CD4-positive, alpha-beta memory T cell (primary cell): Measurements from ENCODE around the gene TMEM154. TPM values are rescaled to one million over a fixed set of nuclear protein-coding genes. Genes with fewer than 3 reads are reported as not detected.
A peak's percentile ranks its signal among the peaks of the same experiment; 100 is the strongest.

ENCODE experiments used
- CTCF ChIA-PET: fragments of 350-600 bp; sonication (Branson Sonifier 250); formaldehyde crosslinking; loops from one replicate; lab custom pipeline; 2021; ENCODE audit warnings: inconsistent platforms; ENCODE audit not compliant: partially characterized antibody; lab: Charles Lee
- POLR2A ChIA-PET: fragments of 350-600 bp; sonication (Branson Sonifier 250); formaldehyde crosslinking; loops from one replicate; lab custom pipeline; 2021; ENCODE audit not compliant: partially characterized antibody; lab: Charles Lee
- DNase-seq, 5 donors: peaks; one replicate each; pipeline versions ENCODE4 v3.0.0 to v3.0.0-alpha.2; 2020 to 2022; ENCODE audit warnings: mixed read lengths in 1 of 5
- H3K27ac ChIP-seq: one replicate; pipeline ENCODE4 v1.7.0; 2013; ENCODE audit warnings: low read depth, low read length
- H3K27me3 ChIP-seq: 2 replicates; pipeline ENCODE4 v1.7.0; 2013; ENCODE audit warnings: mild to moderate bottlenecking, low read length, moderate library complexity; ENCODE audit not compliant: insufficient read depth
- H3K36me3 ChIP-seq: 2 replicates; pipeline ENCODE4 v1.7.0; 2013; ENCODE audit warnings: mild to moderate bottlenecking, low read length, moderate library complexity; ENCODE audit not compliant: insufficient read depth
- H3K4me1 ChIP-seq: 2 replicates; pipeline ENCODE4 v1.7.0; 2013; ENCODE audit warnings: mild to moderate bottlenecking, low read length, moderate library complexity; ENCODE audit not compliant: insufficient read depth
- H3K4me3 ChIP-seq, 2 donors: one replicate each; pipeline ENCODE4 v1.7.0; 2013; ENCODE audit warnings: low read length in 2 of 2, mild to moderate bottlenecking in 1 of 2
- H3K9me3 ChIP-seq, 2 donors: one replicate each; pipeline ENCODE4 v1.7.0; 2013; ENCODE audit warnings: low read length in 2 of 2, control low read depth in 1 of 2; ENCODE audit not compliant: control insufficient read depth in 1 of 2
- H3K27ac Mint-ChIP-seq, 7 donors: one replicate each; pipeline ENCODE4 v1.8.0; 2020 to 2021; ENCODE audit warnings: mixed read lengths in 7 of 7, mild to moderate bottlenecking in 6 of 7, inconsistent platforms in 3 of 7, moderate library complexity in 3 of 7
- H3K27me3 Mint-ChIP-seq, 2 donors: one replicate each; pipeline ENCODE4 v1.8.0; 2020 to 2021; ENCODE audit warnings: mixed read lengths in 2 of 2
- H3K36me3 Mint-ChIP-seq, 2 donors: one replicate each; pipeline ENCODE4 v1.8.0; 2020 to 2021; ENCODE audit warnings: mixed read lengths in 2 of 2, inconsistent platforms in 1 of 2, mild to moderate bottlenecking in 1 of 2
- H3K4me1 Mint-ChIP-seq, 4 donors: one replicate each; pipeline ENCODE4 v1.8.0; 2020 to 2021; ENCODE audit warnings: mixed read lengths in 4 of 4, mild to moderate bottlenecking in 1 of 4
- H3K4me3 Mint-ChIP-seq, 8 donors: one replicate each; pipeline ENCODE4 v1.8.0; 2020 to 2021; ENCODE audit warnings: mixed read lengths in 8 of 8, mild to moderate bottlenecking in 7 of 8, moderate library complexity in 6 of 8, inconsistent platforms in 3 of 8
- H3K9me3 Mint-ChIP-seq, 8 donors: one replicate each; pipeline ENCODE4 v1.8.0; 2020 to 2021; ENCODE audit warnings: mixed read lengths in 8 of 8, mild to moderate bottlenecking in 5 of 8, inconsistent platforms in 3 of 8, moderate library complexity in 1 of 8
- intact Hi-C: fragments of 100-400 bp; cut with micrococcal nuclease; formaldehyde crosslinking; loops from one replicate; pipeline ENCODE4 v1.15.1; 2023
- polyA plus RNA-seq, 2 donors: library from polyadenylated mRNA; unstranded; fragments of 300-500 nt; fragmentation: Illumina TruSeq; gene quantifications; one replicate each; pipeline ENCODE4 v1.2.3, GENCODE V29; 2021
- total RNA-seq, 2 experiments: library from RNA; stranded (reverse); gene quantifications; one replicate each; pipeline ENCODE4 v1.2.3, GENCODE V29; 2021

Gene TMEM154
- total and polyA plus RNA-seq, 4 experiments from 2014 or later, result 35.2 to 46.7 (median 40.3) TPM

DNA sequence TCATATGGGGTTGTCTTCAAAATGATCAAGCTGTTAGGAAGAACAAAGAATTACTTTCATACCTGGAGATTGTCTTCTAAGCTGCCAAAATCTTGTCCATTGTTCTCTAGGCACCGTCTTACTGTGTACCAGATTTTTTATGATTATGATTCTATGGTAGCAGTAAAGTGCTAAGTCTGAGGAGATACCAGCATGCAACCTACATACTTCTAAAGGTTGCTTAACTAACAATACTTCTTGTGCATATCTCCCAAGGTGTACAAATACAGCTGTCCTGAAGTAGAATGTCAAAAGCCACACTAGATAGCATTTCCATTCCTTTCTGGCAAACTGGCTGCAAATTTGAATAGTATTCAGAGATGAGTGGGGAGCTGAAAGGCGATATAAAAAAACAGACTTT is 81.3 kb downstream of the TMEM154 start:
- Histone ChIP-seq H3K36me3 (no peaks in the 10 kb centered on the region), H3K27me3 (no peaks in the 10 kb centered on the region), H3K4me1 (no peaks in the 10 kb centered on the region), H3K9me3 (no peaks in the 10 kb centered on the region), H3K4me3 (no peak overlapping the region), H3K27ac (no peak overlapping the region)
- no peak overlapping the region for H3K27ac Mint-ChIP-seq
- intact Hi-C loops, result no loop called here
- H3K4me3 Mint-ChIP-seq, result no peak overlapping the region
- peaks cover 0 to 5% (median 2%) of the 10 kb centered on the region in 4 donors for H3K4me1 Mint-ChIP-seq
- POLR2A ChIA-PET, result no interaction called here
- H3K27me3 Mint-ChIP-seq, result no peaks in the 10 kb centered on the region
- CTCF ChIA-PET, result interaction anchor here (2.7 kb wide), 1 partner anchor 97 kb away, joined by 10 read pairs; no protein-coding TSS in a partner anchor
- no peaks in the 10 kb centered on the region for H3K36me3 Mint-ChIP-seq
- peaks cover 0 to 2% (median 0%) of the 10 kb centered on the region in 8 donors for H3K9me3 Mint-ChIP-seq
- no peak for DNase-seq

DNA sequence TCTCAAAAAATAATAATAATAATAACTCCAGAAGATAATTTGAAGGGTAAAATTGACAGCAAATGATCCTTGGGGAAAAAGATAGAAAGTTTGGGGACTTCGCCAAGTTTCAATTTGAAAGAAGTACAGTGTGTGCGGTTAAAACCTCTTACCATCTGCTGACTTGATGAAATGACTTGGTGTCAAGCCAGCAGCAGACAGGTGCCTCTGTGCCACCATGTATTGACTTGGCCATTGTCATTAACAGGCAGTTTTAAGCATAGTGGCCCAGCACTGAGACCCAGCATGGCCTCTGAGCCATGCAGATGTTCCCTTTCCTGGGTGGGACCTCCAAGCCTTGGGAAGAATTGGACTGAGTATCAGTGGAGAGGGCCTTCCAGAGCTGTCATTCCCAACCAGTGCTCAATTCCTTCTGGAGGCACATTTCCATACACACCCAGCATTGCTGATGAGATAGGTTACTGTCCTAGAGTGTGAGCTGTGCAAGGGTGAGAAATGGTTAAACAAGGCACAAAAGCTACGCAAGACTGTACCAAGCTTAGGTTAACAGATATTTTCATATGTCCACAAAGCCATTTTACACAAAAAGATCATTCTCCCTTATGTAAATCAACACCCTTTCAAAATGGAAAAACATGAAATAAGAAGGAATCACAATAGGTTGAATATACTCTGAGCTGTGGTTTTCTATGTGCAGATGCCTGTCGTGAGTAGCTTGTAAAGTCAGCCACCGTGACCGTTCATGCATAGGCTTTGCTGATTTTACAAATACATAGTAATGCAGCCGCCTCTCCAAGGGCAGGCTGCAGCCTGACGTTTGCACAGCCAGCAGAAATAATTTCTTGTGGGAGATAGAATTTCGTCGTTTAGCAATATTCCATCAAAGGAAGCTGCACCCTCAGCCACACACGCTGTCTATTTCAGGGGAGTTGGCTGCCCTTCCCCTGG is 84.5 kb downstream of the TMEM154 start:
- Histone ChIP-seq H3K27ac (no peak overlapping the region), H3K36me3 (no peaks in the 10 kb centered on the region), H3K27me3 (no peaks in the 10 kb centered on the region), H3K4me1 (no peaks in the 10 kb centered on the region), H3K4me3 (no peak overlapping the region), H3K9me3 (no peaks in the 10 kb centered on the region)
- Mint-ChIP-seq H3K4me3 (no peak overlapping the region), H3K36me3 (no peaks in the 10 kb centered on the region), H3K4me1 (peaks cover 2 to 7% (median 3%) of the 10 kb centered on the region in 4 donors), H3K27me3 (no peaks in the 10 kb centered on the region), H3K27ac (no peak overlapping the region), H3K9me3 (no peaks in the 10 kb centered on the region)
- ChIA-PET POLR2A (interaction anchor here (1.1 to 1.4 kb wide), 2 partner anchors 10 to 59 kb away, joined by 3 to 4 read pairs; partner anchors contain the start of gene FBXW7), CTCF (no interaction called here)
- DNase-seq, result no peak
- intact Hi-C loops, result no loop called here

DNA sequence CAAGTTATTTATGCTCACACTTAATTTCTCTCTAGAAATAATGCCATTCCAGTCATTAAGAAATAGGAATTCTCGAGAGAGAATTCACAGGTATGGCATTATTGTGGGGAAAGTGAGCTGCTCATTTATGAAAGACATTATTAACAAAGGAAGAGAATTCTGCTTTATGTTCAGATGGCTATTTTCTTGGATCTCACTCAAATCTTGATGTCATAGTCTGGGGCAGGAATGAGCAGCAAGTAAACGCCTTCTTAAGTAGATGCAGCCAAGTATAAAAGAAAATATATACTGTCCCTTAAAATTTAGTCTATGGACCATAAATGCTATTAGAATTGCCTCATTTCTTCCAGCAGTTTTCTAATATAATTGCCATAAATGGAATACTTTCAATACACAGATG is 85.7 kb downstream of the TMEM154 start:
- Histone ChIP-seq H3K36me3 (no peaks in the 10 kb centered on the region), H3K4me1 (no peaks in the 10 kb centered on the region), H3K4me3 (no peak overlapping the region), H3K27ac (no peak overlapping the region), H3K9me3 (no peaks in the 10 kb centered on the region), H3K27me3 (no peaks in the 10 kb centered on the region)
- no peaks in the 10 kb centered on the region for H3K9me3 Mint-ChIP-seq
- intact Hi-C loops, result no loop called here
- no peaks in the 10 kb centered on the region for H3K27me3 Mint-ChIP-seq
- no peaks in the 10 kb centered on the region for H3K36me3 Mint-ChIP-seq
- DNase-seq, result no peak
- peaks cover 1 to 7% (median 3%) of the 10 kb centered on the region in 4 donors for H3K4me1 Mint-ChIP-seq
- H3K27ac Mint-ChIP-seq, result no peak overlapping the region
- H3K4me3 Mint-ChIP-seq, result no peak overlapping the region
- POLR2A ChIA-PET, result no interaction called here
- CTCF ChIA-PET, result no interaction called here

DNA sequence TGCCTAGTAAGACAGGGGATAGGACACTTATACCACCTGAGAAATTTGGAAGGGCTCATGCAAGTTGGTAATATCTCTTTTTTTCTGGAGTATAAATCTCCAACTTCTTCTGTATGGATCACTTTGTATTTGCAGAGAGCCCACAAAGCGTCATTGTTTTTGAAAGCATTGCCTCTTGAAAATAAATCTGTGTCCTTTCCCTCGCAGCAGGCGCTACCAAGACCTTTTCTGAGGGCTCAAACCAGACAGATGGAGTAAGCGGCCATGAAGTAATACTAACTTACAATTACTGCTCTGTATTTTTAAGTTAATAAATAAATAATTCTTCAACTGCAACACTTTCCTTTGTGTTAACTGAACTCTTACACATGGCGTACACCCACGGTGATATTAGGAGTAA is 87.9 kb downstream of the TMEM154 start:
- POLR2A ChIA-PET, result no interaction called here

DNA sequence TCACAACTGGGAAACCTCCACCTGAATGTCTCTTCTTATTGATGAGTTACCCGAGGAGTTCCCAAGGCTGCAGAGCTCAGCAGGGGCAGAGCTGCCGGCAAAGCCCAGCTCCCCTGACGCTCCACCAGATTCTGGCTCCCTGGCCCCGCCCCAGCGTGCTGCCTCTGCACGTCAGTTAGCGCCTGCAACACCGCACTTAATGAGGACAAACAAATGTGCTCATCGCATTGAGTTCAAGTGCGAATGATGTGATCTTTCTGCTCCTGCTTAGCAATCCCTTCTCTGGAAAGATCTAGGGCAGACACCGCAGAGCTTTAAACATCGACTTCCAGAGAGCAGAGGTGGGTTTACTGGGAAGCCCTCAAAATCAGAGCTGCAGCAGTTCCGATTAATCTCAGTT is 88.4 kb downstream of the TMEM154 start:
- Mint-ChIP-seq H3K27ac (peak overlapping the region in 3 of 7 donors; percentile 31 to 53 (median 43)), H3K9me3 (peaks cover 0 to 7% (median 2%) of the 10 kb centered on the region in 8 donors), H3K4me1 (peaks cover 4 to 10% (median 7%) of the 10 kb centered on the region in 4 donors), H3K4me3 (peak overlapping the region; percentile 21 to 73 (median 62)), H3K36me3 (peaks cover 0 to 1% of the 10 kb centered on the region in 2 donors), H3K27me3 (peaks cover 0 to 1% of the 10 kb centered on the region in 2 donors)
- no peak overlapping the region for H3K4me3 ChIP-seq
- CTCF ChIA-PET, result no interaction called here
- DNase-seq, result peak in 3 of 5 donors; percentile 12 to 28 (median 24)
- no peaks in the 10 kb centered on the region for H3K27me3 ChIP-seq
- H3K27ac ChIP-seq, result no peak overlapping the region
- intact Hi-C loops, result no loop called here
- H3K36me3 ChIP-seq, result no peaks in the 10 kb centered on the region
- peaks cover 5% of the 10 kb centered on the region for H3K4me1 ChIP-seq
- POLR2A ChIA-PET, result interaction anchor here (3.1 kb wide), 1 partner anchor 56 kb away, joined by 24 read pairs; the partner anchor contains the start of gene FBXW7
- H3K9me3 ChIP-seq, result no peaks in the 10 kb centered on the region

More for the DNA sequence above, 87.9 kb downstream of the TMEM154 start:
- H3K9me3 Mint-ChIP-seq, result peaks cover 0 to 3% (median 1%) of the 10 kb centered on the region in 8 donors
- no peak overlapping the region for H3K27ac Mint-ChIP-seq
- Histone ChIP-seq H3K36me3 (no peaks in the 10 kb centered on the region), H3K4me3 (no peak overlapping the region), H3K27ac (no peak overlapping the region), H3K4me1 (peaks cover under 1% of the 10 kb centered on the region), H3K9me3 (no peaks in the 10 kb centered on the region), H3K27me3 (no peaks in the 10 kb centered on the region)
- no peak for DNase-seq
- peak overlapping the region in 3 of 8 donors; percentile 21 to 73 (median 62) for H3K4me3 Mint-ChIP-seq
- H3K36me3 Mint-ChIP-seq, result peaks cover 0 to 1% of the 10 kb centered on the region in 2 donors
- peaks cover under 1 to 7% (median 4%) of the 10 kb centered on the region in 4 donors for H3K4me1 Mint-ChIP-seq
- H3K27me3 Mint-ChIP-seq, result peaks cover 0 to 1% of the 10 kb centered on the region in 2 donors
- intact Hi-C loops, result no loop called here
- CTCF ChIA-PET, result no interaction called here

DNA sequence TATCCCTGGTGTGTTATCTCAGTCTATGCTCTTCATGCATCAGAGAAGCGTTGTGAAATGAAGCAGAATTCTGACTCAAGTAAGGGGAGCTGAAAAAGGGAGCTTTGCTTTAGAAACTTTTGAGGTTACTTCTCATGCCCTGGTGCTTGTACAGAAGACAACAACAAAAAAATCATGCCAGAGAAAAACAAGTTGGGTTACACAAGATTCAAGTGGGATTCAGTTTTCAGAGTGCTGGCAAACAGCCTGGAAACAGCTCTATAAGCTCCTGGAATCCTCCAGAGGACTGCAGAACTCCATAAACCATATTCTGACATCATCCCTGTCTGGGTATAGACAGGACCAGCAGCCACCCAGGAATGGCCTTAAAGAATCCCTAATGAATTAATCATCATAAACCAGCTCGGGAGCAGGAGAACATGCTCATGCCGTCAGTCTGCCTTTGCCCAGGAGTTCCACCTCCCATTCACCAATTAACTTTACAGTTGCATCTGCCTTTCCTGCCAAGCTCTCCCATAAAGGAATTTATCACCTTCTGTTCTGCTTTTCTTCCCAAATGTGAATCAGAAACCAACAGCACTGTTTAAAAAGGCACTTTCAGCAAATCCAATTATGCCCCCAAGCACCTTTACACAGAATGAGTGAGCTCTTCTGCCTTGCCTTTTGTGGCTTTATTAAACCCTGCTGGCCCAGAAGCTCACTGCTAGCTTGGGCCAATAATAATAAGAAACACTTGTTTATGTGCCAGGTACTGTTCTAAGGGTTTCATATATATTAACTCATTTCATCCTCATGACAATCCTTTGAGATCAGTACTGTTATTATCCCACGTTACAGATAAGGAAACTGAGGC is 89.4 kb downstream of the TMEM154 start:
- Histone ChIP-seq H3K4me3 (no peak overlapping the region), H3K9me3 (no peaks in the 10 kb centered on the region), H3K27ac (no peak overlapping the region), H3K4me1 (peaks cover 15% of the 10 kb centered on the region), H3K27me3 (no peaks in the 10 kb centered on the region), H3K36me3 (no peaks in the 10 kb centered on the region)
- H3K27ac Mint-ChIP-seq, result peak overlapping the region in 1 of 7 donors; percentile 71
- H3K36me3 Mint-ChIP-seq, result peaks cover 0 to 1% of the 10 kb centered on the region in 2 donors
- POLR2A ChIA-PET, result interaction anchor here (1.6 to 3.1 kb wide), 2 partner anchors 10 to 55 kb away, joined by 4 to 24 read pairs; partner anchors contain the start of gene FBXW7
- no peak for DNase-seq
- intact Hi-C loops, result no loop called here
- H3K4me3 Mint-ChIP-seq, result peak overlapping the region in 1 of 8 donors; percentile 32
- H3K9me3 Mint-ChIP-seq, result peaks cover 0 to 7% (median 2%) of the 10 kb centered on the region in 8 donors
- H3K27me3 Mint-ChIP-seq, result peaks cover 0 to 1% of the 10 kb centered on the region in 2 donors
- CTCF ChIA-PET, result interaction anchor here (0.6 to 1.6 kb wide), 5 partner anchors 36 to 132 kb away, joined by 3 to 6 read pairs (median 3); partner anchors contain the start of gene FBXW7
- H3K4me1 Mint-ChIP-seq, result peaks cover 7 to 20% (median 14%) of the 10 kb centered on the region in 4 donors
